ENCODE data around the gene ANXA5.

The ANXA5 gene

GRCh38 chr4:121674696-121675095 lies 22.1 kb downstream of the ANXA5 start:
- Histone ChIP-seq H3K27me3 (ENCODE audit: insufficient read depth, poor library complexity, severe bottlenecking) (no peaks in the 10 kb centered on the region), H3K27ac (ENCODE audit: poor library complexity, severe bottlenecking) (no peak overlapping the region), H3K36me3 (ENCODE audit: low read depth) (peaks cover 96% of the 10 kb centered on the region), H3K9me3 (ENCODE audit: severe bottlenecking) (no peaks in the 10 kb centered on the region), H3K4me3 (ENCODE audit: severe bottlenecking) (no peak overlapping the region), H3K4me1 (ENCODE audit: insufficient read depth, poor library complexity, severe bottlenecking) (no peaks in the 10 kb centered on the region)
- TF ChIP-seq CTCF (IDR thresholded peaks at IDR 0.05; ENCODE audit: poor library complexity, severe bottlenecking): no peak
- ATAC-seq (ENCODE audit: low read depth) (no peak), DNase-seq (ENCODE audit: low spot score) (no peak)

- Histone ChIP-seq H3K4me3 (ENCODE audit: severe bottlenecking) (no peak overlapping the region), H3K4me1 (ENCODE audit: insufficient read depth, poor library complexity, severe bottlenecking) (no peaks in the 10 kb centered on the region), H3K27ac (ENCODE audit: poor library complexity, severe bottlenecking) (no peak overlapping the region), H3K36me3 (ENCODE audit: low read depth) (peaks cover 96% of the 10 kb centered on the region), H3K9me3 (ENCODE audit: severe bottlenecking) (no peaks in the 10 kb centered on the region), H3K27me3 (ENCODE audit: insufficient read depth, poor library complexity, severe bottlenecking) (no peaks in the 10 kb centered on the region)
- ATAC-seq (ENCODE audit: low read depth) (no peak), DNase-seq (ENCODE audit: low spot score) (no peak)
- no peak for TF ChIP-seq CTCF (IDR thresholded peaks at IDR 0.05; ENCODE audit: poor library complexity, severe bottlenecking)
Measured at GRCh38 chr4:121674191-121674590, 22.6 kb downstream of the ANXA5 start.

GRCh38 chr4:121669163-121669550 lies 27.6 kb downstream of the ANXA5 start:
- DNase-seq (ENCODE audit: low spot score) (no peak), ATAC-seq (ENCODE audit: low read depth) (no peak)
- peaks cover 75% of the 10 kb centered on the region for H3K36me3 ChIP-seq (ENCODE audit: low read depth)
- no peak overlapping the region for H3K4me3 ChIP-seq (ENCODE audit: severe bottlenecking)
- H3K9me3 ChIP-seq (ENCODE audit: severe bottlenecking): no peaks in the 10 kb centered on the region
- no peak for TF ChIP-seq CTCF (IDR thresholded peaks at IDR 0.05; ENCODE audit: poor library complexity, severe bottlenecking)
- H3K27me3 ChIP-seq (ENCODE audit: insufficient read depth, poor library complexity, severe bottlenecking): no peaks in the 10 kb centered on the region
- no peaks in the 10 kb centered on the region for H3K4me1 ChIP-seq (ENCODE audit: insufficient read depth, poor library complexity, severe bottlenecking)
- H3K27ac ChIP-seq (ENCODE audit: poor library complexity, severe bottlenecking): no peak overlapping the region

- TF ChIP-seq CTCF (IDR thresholded peaks at IDR 0.05; ENCODE audit: poor library complexity, severe bottlenecking): no peak
- Histone ChIP-seq H3K36me3 (ENCODE audit: low read depth) (peaks cover 72% of the 10 kb centered on the region), H3K27me3 (ENCODE audit: insufficient read depth, poor library complexity, severe bottlenecking) (no peaks in the 10 kb centered on the region), H3K4me3 (ENCODE audit: severe bottlenecking) (no peak overlapping the region), H3K27ac (ENCODE audit: poor library complexity, severe bottlenecking) (no peak overlapping the region), H3K4me1 (ENCODE audit: insufficient read depth, poor library complexity, severe bottlenecking) (no peaks in the 10 kb centered on the region), H3K9me3 (ENCODE audit: severe bottlenecking) (no peaks in the 10 kb centered on the region)
- DNase-seq (ENCODE audit: low spot score) (no peak), ATAC-seq (ENCODE audit: low read depth) (peak; percentile 22; the same call in 1 of the 3 replicates)
Measured at GRCh38 chr4:121668368-121669162, 28.2 kb downstream of the ANXA5 start.

- no peaks in the 10 kb centered on the region for H3K9me3 ChIP-seq (ENCODE audit: severe bottlenecking)
- no peak for TF ChIP-seq CTCF (IDR thresholded peaks at IDR 0.05; ENCODE audit: poor library complexity, severe bottlenecking)
- H3K27me3 ChIP-seq (ENCODE audit: insufficient read depth, poor library complexity, severe bottlenecking): no peaks in the 10 kb centered on the region
- peaks cover 48% of the 10 kb centered on the region for H3K36me3 ChIP-seq (ENCODE audit: low read depth)
- ATAC-seq (ENCODE audit: low read depth): peak; percentile 11; the same call in 1 of the 3 replicates
- no peak overlapping the region for H3K4me3 ChIP-seq (ENCODE audit: severe bottlenecking)
- H3K27ac ChIP-seq (ENCODE audit: poor library complexity, severe bottlenecking): no peak overlapping the region
- H3K4me1 ChIP-seq (ENCODE audit: insufficient read depth, poor library complexity, severe bottlenecking): no peaks in the 10 kb centered on the region
- DNase-seq (ENCODE audit: low spot score): no peak
Measured at GRCh38 chr4:121666091-121666679, 30.6 kb downstream of the ANXA5 start.
